C4-2B (cell line): Measurements from ENCODE around the gene ACOX2.

Experiments used
- H3K27ac ChIP-seq: fragments of 450-650 bp; 2 replicates; pipeline ENCODE4 v1.5.1; 2017
- ZFX ChIP-seq: fragments of 450-650 bp; IDR thresholded peaks from 2 replicates; pipeline ENCODE4 v1.6.1; 2017
- TF ChIP-seq, protein P1 (sequence below): fragments of 450-650 bp; conservative IDR thresholded peaks from 2 replicates; pipeline ENCODE4 v1.5.1; 2017; ENCODE audit warnings: mild to moderate bottlenecking

The ACOX2 gene

DNA sequence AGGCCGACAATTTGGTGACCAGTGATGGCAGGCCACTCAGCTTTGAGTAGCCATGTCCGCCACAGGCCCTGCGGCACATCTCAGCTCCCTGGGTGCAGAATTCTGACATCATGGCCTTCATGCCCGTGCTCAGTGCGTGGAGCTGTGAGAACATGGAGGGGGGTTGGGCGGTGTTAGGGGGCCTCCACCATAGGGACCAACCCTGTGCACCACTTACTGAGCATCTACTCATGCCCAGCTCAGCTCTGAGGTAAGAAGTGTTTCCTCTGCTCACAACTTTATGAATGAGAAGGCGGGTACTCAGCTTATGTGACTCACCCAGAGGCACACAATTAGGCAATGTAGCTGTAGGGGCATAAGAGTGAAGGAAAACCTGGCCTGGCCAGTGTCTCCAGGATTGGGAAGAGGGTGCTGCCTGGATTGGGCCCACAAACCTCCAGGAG, 10.5 kb downstream of the ACOX2 start:
- no peak overlapping the region for H3K27ac ChIP-seq
- TF ChIP-seq, protein P1, sequence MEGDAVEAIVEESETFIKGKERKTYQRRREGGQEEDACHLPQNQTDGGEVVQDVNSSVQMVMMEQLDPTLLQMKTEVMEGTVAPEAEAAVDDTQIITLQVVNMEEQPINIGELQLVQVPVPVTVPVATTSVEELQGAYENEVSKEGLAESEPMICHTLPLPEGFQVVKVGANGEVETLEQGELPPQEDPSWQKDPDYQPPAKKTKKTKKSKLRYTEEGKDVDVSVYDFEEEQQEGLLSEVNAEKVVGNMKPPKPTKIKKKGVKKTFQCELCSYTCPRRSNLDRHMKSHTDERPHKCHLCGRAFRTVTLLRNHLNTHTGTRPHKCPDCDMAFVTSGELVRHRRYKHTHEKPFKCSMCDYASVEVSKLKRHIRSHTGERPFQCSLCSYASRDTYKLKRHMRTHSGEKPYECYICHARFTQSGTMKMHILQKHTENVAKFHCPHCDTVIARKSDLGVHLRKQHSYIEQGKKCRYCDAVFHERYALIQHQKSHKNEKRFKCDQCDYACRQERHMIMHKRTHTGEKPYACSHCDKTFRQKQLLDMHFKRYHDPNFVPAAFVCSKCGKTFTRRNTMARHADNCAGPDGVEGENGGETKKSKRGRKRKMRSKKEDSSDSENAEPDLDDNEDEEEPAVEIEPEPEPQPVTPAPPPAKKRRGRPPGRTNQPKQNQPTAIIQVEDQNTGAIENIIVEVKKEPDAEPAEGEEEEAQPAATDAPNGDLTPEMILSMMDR, result no peak
- no peak for TF ChIP-seq ZFX

DNA sequence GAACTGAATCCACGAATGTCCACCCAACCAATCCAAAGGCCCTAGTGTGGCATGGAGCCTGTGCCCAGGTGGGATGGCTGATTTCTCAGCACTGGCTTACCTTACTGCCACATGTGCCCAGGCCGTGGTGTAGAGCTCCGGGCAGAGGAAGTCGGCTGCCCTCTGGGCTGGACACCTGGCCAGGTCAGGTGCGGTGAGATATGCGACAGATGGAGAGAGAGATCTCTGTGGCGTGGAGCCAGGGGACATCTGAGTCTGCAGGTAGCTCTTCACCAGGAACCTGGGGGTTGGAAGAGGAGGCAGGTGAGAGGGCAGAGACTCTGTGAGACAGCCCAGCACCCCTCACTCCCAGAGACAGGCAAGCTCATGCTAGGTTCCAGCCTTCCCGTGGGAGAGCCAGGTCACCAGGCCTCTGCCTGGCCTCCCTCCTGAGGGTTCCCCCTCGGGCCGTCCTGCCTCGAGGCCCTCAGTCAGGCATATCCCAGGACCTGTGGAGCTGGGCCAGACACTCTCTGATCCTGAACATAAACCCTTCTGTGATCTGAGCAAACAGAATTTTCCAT, 12.6 kb downstream of the ACOX2 start:
- TF ChIP-seq, protein P1, result no peak
- no peak for TF ChIP-seq ZFX
- H3K27ac ChIP-seq, result no peak overlapping the region

DNA sequence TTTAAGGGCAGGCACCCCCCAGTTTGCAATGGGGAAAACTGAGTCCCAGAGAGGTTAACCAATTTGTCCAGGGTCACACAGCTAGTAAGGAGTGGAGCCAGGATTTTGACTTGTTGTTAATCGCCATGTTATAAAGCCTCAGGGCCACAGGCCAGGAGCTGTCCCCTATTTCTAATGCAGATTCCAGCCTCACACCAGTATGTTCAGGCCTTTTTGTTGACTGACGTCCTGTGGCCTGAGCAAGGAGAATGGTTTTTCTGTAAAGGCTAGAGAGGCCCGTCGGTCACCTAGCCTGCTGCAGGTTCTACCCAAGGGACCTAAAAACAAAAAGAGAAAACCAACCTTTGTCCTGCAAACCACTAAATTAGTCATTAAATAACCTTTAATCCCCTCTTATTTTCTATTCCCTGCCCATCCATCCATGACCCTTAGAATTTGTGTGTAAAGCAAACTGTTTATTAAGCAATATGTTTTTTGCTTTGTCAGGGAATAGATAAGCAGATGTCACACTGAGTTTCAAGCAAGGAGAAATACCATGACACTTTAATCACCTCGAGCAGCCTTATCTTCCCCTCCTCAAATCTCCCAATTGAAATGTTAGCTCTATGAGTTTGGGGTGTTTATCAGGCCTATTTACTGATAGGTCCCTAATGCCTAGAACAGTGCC, 14.1 kb downstream of the ACOX2 start:
- no peak overlapping the region for H3K27ac ChIP-seq
- TF ChIP-seq, protein P1, result no peak
- no peak for TF ChIP-seq ZFX

DNA sequence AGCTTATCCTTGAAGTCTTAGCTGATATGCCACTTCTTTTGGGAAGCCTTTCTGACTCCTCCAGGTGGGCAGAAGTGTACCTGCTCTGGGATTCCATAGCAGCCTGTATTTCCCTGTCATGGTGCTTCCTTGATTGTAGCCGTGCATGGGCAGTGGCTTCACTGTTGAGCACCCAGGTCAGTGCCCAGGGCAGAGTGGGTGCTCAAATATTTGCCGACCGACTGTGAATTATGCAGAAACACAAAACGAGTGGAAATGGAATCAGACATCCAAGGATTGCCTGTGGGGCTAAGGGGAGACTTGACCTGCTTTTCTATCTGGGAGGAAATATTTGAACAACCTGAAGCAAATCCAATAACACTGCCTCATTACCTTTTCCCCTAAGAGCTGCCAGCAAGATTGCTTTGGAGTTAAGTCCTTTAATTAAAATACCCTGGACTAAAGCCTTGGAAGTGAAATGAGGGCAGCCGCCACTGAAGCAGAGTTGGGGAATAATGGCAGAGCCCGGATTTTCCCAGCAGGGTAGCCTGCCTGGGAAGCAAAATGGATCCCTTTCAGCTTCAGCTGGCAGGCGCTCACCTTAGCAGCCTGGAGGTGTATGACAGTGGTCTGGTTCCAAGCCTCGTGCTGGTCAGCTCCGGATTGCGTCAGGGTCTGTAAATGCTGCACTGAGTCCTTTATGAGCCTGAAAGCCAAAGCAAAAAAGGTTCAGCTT, 14.9 kb downstream of the ACOX2 start:
- no peak overlapping the region for H3K27ac ChIP-seq

DNA sequence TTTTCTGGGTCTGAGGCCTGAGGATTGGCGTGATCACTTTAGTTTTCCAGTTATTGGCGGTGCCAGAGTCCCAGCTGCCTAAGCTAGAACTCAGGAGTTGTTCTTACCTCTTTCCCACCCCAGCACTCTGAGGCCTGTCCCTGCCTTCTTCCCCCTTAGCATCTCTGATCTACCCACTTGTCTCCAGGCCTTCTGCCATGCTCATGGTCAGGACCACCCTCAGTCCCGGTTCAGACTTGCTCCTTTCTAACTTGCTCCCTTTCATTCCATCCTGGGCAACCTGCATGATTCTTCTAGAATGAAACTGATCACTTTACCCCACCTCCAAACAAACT, 15.7 kb downstream of the ACOX2 start:
- TF ChIP-seq, protein P1, result no peak
- no peak for TF ChIP-seq ZFX
- H3K27ac ChIP-seq, result no peak overlapping the region

More for the DNA sequence above, 14.9 kb downstream of the ACOX2 start:
- TF ChIP-seq, protein P1, result no peak
- TF ChIP-seq ZFX, result no peak

DNA sequence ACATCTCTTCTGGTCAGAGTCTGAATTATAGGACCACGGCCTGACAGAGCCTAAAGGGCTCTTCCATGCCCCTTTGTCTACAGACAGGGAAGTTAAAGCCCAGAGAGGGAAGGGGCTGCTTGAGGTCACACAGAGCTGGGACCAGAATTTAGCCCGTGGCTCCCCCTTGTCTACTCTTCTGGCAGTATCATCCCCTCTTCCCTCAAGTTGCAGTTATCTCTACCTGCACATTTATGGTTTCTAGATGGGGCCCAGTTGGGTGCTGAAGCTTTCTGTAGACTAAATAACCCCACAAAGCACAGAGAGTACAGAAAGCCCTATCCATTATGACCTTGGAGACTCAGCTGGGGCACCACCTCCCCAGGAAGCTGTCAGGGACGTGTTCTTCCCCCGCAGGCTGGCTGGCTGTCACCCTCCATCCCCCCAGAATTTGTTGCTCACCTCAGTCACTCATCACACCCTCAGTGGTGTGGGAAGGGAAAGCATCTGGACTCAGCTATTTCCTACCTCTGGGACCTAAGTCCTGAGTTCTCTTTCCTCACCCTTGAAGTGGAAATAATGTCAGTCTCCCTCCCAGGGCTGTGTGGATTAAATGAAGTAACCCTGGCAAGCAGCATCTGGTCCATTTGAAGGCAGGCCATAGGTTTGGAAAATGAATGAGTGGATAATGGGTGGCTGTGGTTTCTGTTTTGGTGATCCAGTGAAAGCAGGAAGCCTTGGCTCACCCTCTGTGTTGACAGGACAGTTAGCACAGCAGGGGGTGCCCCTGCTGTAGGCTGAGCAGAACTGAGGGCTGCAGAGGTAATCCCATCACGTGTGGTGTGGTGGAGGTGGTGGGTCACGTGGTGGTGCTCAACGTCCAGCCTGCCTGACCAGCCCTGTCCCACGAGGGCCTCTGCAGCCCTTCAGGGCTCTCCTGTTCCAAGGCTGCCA, 16.3 kb downstream of the ACOX2 start:
- no peak for TF ChIP-seq ZFX
- TF ChIP-seq, protein P1, result no peak
- no peak overlapping the region for H3K27ac ChIP-seq
